Effector memory CD8-positive, alpha-beta T cell (primary cell): ENCODE results near the gene BTNL9.

Experiments used
- ATAC-seq: fragments of 150-1000 bp; cut with Tn5 transposase; replicated peaks from 2 replicates; pipeline ENCODE4 v1.10.0; 2021; ENCODE audit warnings: mild to moderate bottlenecking, moderate library complexity
- DNase-seq, 3 experiments: peaks; one replicate each; pipeline ENCODE4 v3.0.0; 2021
- H3K27ac Mint-ChIP-seq, 2 donors: one replicate each; pipeline ENCODE4 v1.8.0; 2022; ENCODE audit warnings: mild to moderate bottlenecking in 2 of 2, mixed read lengths in 2 of 2, moderate library complexity in 2 of 2
- H3K27me3 Mint-ChIP-seq, 2 donors: one replicate each; pipeline ENCODE4 v1.8.0; 2022; ENCODE audit warnings: mixed read lengths in 2 of 2
- H3K36me3 Mint-ChIP-seq: one replicate; pipeline ENCODE4 v1.8.0; 2022; ENCODE audit warnings: mild to moderate bottlenecking, moderate library complexity, mixed read lengths; ENCODE audit not compliant: insufficient read depth
- H3K4me1 Mint-ChIP-seq, 2 donors: one replicate each; pipeline ENCODE4 v1.8.0; 2022; ENCODE audit warnings: low read depth in 2 of 2, mixed read lengths in 2 of 2
- H3K4me3 Mint-ChIP-seq, 2 donors: one replicate each; pipeline ENCODE4 v1.8.0; 2022; ENCODE audit warnings: mild to moderate bottlenecking in 2 of 2, mixed read lengths in 2 of 2, moderate library complexity in 2 of 2
- H3K9me3 Mint-ChIP-seq, 2 donors: one replicate each; pipeline ENCODE4 v1.8.0; 2022; ENCODE audit warnings: mixed read lengths in 2 of 2

Gene BTNL9

GRCh38 chr5:181035991-181036815, 3.9 kb upstream of the BTNL9 start:
- Mint-ChIP-seq H3K36me3 (no peaks in the 10 kb centered on the region), H3K9me3 (peaks cover 0 to 2% of the 10 kb centered on the region in 2 donors), H3K4me1 (no peaks in the 10 kb centered on the region), H3K27me3 (peaks cover 12 to 37% of the 10 kb centered on the region in 2 donors), H3K4me3 (no peak overlapping the region), H3K27ac (no peak overlapping the region)
- no peak for DNase-seq
- ATAC-seq: no peak

- H3K36me3 Mint-ChIP-seq: no peaks in the 10 kb centered on the region
- DNase-seq: no peak
- no peak overlapping the region for H3K4me3 Mint-ChIP-seq
- H3K9me3 Mint-ChIP-seq: peaks cover 0 to 1% of the 10 kb centered on the region in 2 donors
- peaks cover 12 to 40% of the 10 kb centered on the region in 2 donors for H3K27me3 Mint-ChIP-seq
- H3K27ac Mint-ChIP-seq: no peak overlapping the region
- H3K4me1 Mint-ChIP-seq: no peaks in the 10 kb centered on the region
- ATAC-seq: no peak
Observed at GRCh38 chr5:181036816-181037364, 3.2 kb upstream of the BTNL9 start.

- peaks cover 12 to 40% of the 10 kb centered on the region in 2 donors for H3K27me3 Mint-ChIP-seq
Observed at GRCh38 chr5:181037365-181037861, 2.7 kb upstream of the BTNL9 start.

GRCh38 chr5:181039471-181039870, 595 bp upstream of the BTNL9 start:
- no peak for DNase-seq
- Mint-ChIP-seq H3K4me3 (no peak overlapping the region), H3K27me3 (peaks cover 12 to 40% of the 10 kb centered on the region in 2 donors), H3K36me3 (no peaks in the 10 kb centered on the region), H3K4me1 (no peaks in the 10 kb centered on the region), H3K9me3 (no peaks in the 10 kb centered on the region), H3K27ac (no peak overlapping the region)
- no peak for ATAC-seq

More at GRCh38 chr5:181037365-181037861, 2.7 kb upstream of the BTNL9 start:
- Mint-ChIP-seq H3K4me3 (no peak overlapping the region), H3K27ac (no peak overlapping the region), H3K4me1 (no peaks in the 10 kb centered on the region), H3K9me3 (no peaks in the 10 kb centered on the region), H3K36me3 (no peaks in the 10 kb centered on the region)
- no peak for ATAC-seq
- DNase-seq: no peak

GRCh38 chr5:181040631-181040945, 522 bp downstream of the BTNL9 start:
- Mint-ChIP-seq H3K36me3 (no peaks in the 10 kb centered on the region), H3K27me3 (peaks cover 12 to 40% of the 10 kb centered on the region in 2 donors), H3K9me3 (no peaks in the 10 kb centered on the region), H3K4me3 (no peak overlapping the region), H3K27ac (no peak overlapping the region), H3K4me1 (no peaks in the 10 kb centered on the region)
- DNase-seq (no peak), ATAC-seq (no peak)

GRCh38 chr5:181041043-181041442, 977 bp downstream of the BTNL9 start:
- ATAC-seq: no peak
- H3K4me1 Mint-ChIP-seq: no peaks in the 10 kb centered on the region
- DNase-seq: no peak
- peaks cover 9 to 39% of the 10 kb centered on the region in 2 donors for H3K27me3 Mint-ChIP-seq
- H3K9me3 Mint-ChIP-seq: no peaks in the 10 kb centered on the region
- H3K4me3 Mint-ChIP-seq: no peak overlapping the region
- H3K27ac Mint-ChIP-seq: no peak overlapping the region
- no peaks in the 10 kb centered on the region for H3K36me3 Mint-ChIP-seq

GRCh38 chr5:181042036-181042713, 2.1 kb downstream of the BTNL9 start:
- Mint-ChIP-seq H3K4me1 (no peaks in the 10 kb centered on the region), H3K9me3 (no peaks in the 10 kb centered on the region), H3K36me3 (no peaks in the 10 kb centered on the region), H3K27ac (no peak overlapping the region), H3K27me3 (peaks cover 0 to 31% of the 10 kb centered on the region in 2 donors), H3K4me3 (no peak overlapping the region)
- no peak for DNase-seq
- ATAC-seq: no peak

- no peaks in the 10 kb centered on the region for H3K4me1 Mint-ChIP-seq
- H3K36me3 Mint-ChIP-seq: no peaks in the 10 kb centered on the region
- no peak for DNase-seq
- H3K9me3 Mint-ChIP-seq: no peaks in the 10 kb centered on the region
- no peak overlapping the region for H3K4me3 Mint-ChIP-seq
- ATAC-seq: no peak
- no peak overlapping the region for H3K27ac Mint-ChIP-seq
- H3K27me3 Mint-ChIP-seq: peaks cover 0 to 35% of the 10 kb centered on the region in 2 donors
Observed at GRCh38 chr5:181042722-181043121, 2.7 kb downstream of the BTNL9 start.

- H3K27ac Mint-ChIP-seq: no peak overlapping the region
Observed at GRCh38 chr5:181043285-181044092, 3.4 kb downstream of the BTNL9 start.

GRCh38 chr5:181044093-181044599, 4.1 kb downstream of the BTNL9 start:
- Mint-ChIP-seq H3K36me3 (no peaks in the 10 kb centered on the region), H3K4me1 (no peaks in the 10 kb centered on the region), H3K9me3 (no peaks in the 10 kb centered on the region), H3K27ac (no peak overlapping the region), H3K27me3 (peaks cover 4 to 33% of the 10 kb centered on the region in 2 donors), H3K4me3 (no peak overlapping the region)
- DNase-seq: no peak
- no peak for ATAC-seq

More at GRCh38 chr5:181043285-181044092, 3.4 kb downstream of the BTNL9 start:
- Mint-ChIP-seq H3K27me3 (peaks cover 0 to 35% of the 10 kb centered on the region in 2 donors), H3K4me1 (no peaks in the 10 kb centered on the region), H3K9me3 (no peaks in the 10 kb centered on the region), H3K36me3 (no peaks in the 10 kb centered on the region), H3K4me3 (no peak overlapping the region)
- ATAC-seq (no peak), DNase-seq (no peak)

- no peaks in the 10 kb centered on the region for H3K36me3 Mint-ChIP-seq
- H3K27ac Mint-ChIP-seq: no peak overlapping the region
- no peak overlapping the region for H3K4me3 Mint-ChIP-seq
- DNase-seq (no peak), ATAC-seq (no peak)
- no peaks in the 10 kb centered on the region for H3K9me3 Mint-ChIP-seq
- H3K27me3 Mint-ChIP-seq: peaks cover 10 to 35% of the 10 kb centered on the region in 2 donors
- H3K4me1 Mint-ChIP-seq: no peaks in the 10 kb centered on the region
Observed at GRCh38 chr5:181044662-181045305, 4.7 kb downstream of the BTNL9 start.

GRCh38 chr5:181045316-181045715, 5.2 kb downstream of the BTNL9 start:
- H3K4me1 Mint-ChIP-seq: no peaks in the 10 kb centered on the region
- H3K4me3 Mint-ChIP-seq: no peak overlapping the region
- no peak overlapping the region for H3K27ac Mint-ChIP-seq
- no peak for ATAC-seq
- H3K36me3 Mint-ChIP-seq: no peaks in the 10 kb centered on the region
- no peak for DNase-seq
- H3K27me3 Mint-ChIP-seq: peaks cover 16 to 35% of the 10 kb centered on the region in 2 donors
- H3K9me3 Mint-ChIP-seq: no peaks in the 10 kb centered on the region
